GM12878 (cell line): ENCODE measurements around the gene GRIK5. TPM values are rescaled to one million over a fixed set of nuclear protein-coding genes. Genes with fewer than 3 reads are reported as not detected.

Experiments
- ATAC-seq: fragments of 200-7000 bp; cut with Tn5 transposase; 3 replicates; pipeline ENCODE4 v1.9.1; 2020; ENCODE audit warnings: mild to moderate bottlenecking, moderate library complexity
- BruUV-seq: library from RNA; stranded (reverse); fragments of 400-500 nt; replicated peaks from 2 replicates; lab custom pipeline; 2021; lab: Mats Ljungman, UMichigan
- CTCF ChIA-PET: fragments of 300-600 bp; sonication (Branson Sonifier 250); formaldehyde crosslinking; extraction: SDS; loops from one replicate; lab custom pipeline; 2021; ENCODE audit warnings: inconsistent platforms; lab: Yijun Ruan, JAX
- POLR2A ChIA-PET: fragments of 350-600 bp; formaldehyde crosslinking; extraction: SDS; loops from one replicate; lab custom pipeline; 2021; ENCODE audit warnings: inconsistent platforms; lab: Charles Lee
- RAD21 ChIA-PET: fragments of 300-600 bp; sonication (Branson Sonifier 250); formaldehyde crosslinking; loops from one replicate; lab custom pipeline; 2023; ENCODE audit warnings: antibody characterized with exemption; ENCODE audit not compliant: unreplicated experiment; lab: Charles Lee
- SMC1A ChIA-PET: fragments of 300-600 bp; sonication (Branson Sonifier 250); formaldehyde crosslinking; loops from one replicate; lab custom pipeline; 2023; ENCODE audit not compliant: unreplicated experiment, uncharacterized antibody; lab: Charles Lee
- DNase-seq: peaks from one replicate; pipeline ENCODE4 v3.0.0-alpha.2; 2011; ENCODE audit warnings: low read depth, low spot score
- FAIRE-seq: peaks from 3 replicates; lab custom pipeline; 2011; peaks lifted over from hg19 to GRCh38; lab: Jason Lieb, UNC
- H2AFZ ChIP-seq: 2 replicates; pipeline ENCODE4 v1.6.0; 2011; ENCODE audit warnings: low read depth, low read length, control low read depth; ENCODE audit not compliant: control insufficient read depth
- H3K27ac ChIP-seq: 2 replicates; pipeline ENCODE4 v1.5.1; 2011; ENCODE audit warnings: control low read depth; ENCODE audit not compliant: control insufficient read depth, insufficient read depth
- H3K27me3 ChIP-seq, 2 experiments: replicated peaks in 1 of 2; 2 replicates each; pipeline versions ENCODE4 v1.6.0 to v1.6.1; 2011; ENCODE audit warnings: low read length in 1 of 2; ENCODE audit not compliant: control insufficient read depth in 2 of 2, insufficient read depth in 2 of 2
- H3K36me3 ChIP-seq, 2 experiments: 2 replicates each; pipeline ENCODE4 v1.5.1; 2011; ENCODE audit warnings: low read length in 1 of 2; ENCODE audit not compliant: control insufficient read depth in 2 of 2, insufficient read depth in 2 of 2
- H3K4me1 ChIP-seq: 2 replicates; pipeline ENCODE4 v1.6.1; 2011; ENCODE audit warnings: mild to moderate bottlenecking, low read length, moderate library complexity, mixed read lengths; ENCODE audit not compliant: control insufficient read depth, insufficient read depth
- H3K4me2 ChIP-seq: 2 replicates; pipeline ENCODE4 v1.6.0; 2011; ENCODE audit warnings: control low read depth; ENCODE audit not compliant: control insufficient read depth, insufficient read depth
- H3K4me3 ChIP-seq: fragments of 200-600 bp; sonication (generic); 2 replicates; pipeline ENCODE4 v1.5.1; 2016
- H3K79me2 ChIP-seq: 2 replicates; pipeline ENCODE4 v1.6.0; 2011; ENCODE audit warnings: low read length; ENCODE audit not compliant: control insufficient read depth, insufficient read depth
- H3K9ac ChIP-seq: 2 replicates; pipeline ENCODE4 v1.8.0; 2011; ENCODE audit warnings: low read length, control low read depth, mixed read lengths; ENCODE audit not compliant: control insufficient read depth, insufficient read depth
- H3K9me3 ChIP-seq: replicated peaks from 3 replicates; pipeline ENCODE4 v1.5.1; 2011; ENCODE audit warnings: mild to moderate bottlenecking, low read length; ENCODE audit not compliant: control insufficient read depth, insufficient read depth
- H4K20me1 ChIP-seq: 2 replicates; pipeline ENCODE4 v1.6.0; 2011; ENCODE audit not compliant: control insufficient read depth, insufficient read depth
- CHD4 ChIP-seq: fragments of 200-600 bp; sonication (generic); IDR thresholded peaks from 2 replicates; pipeline ENCODE4 v1.6.1; 2016; ENCODE audit warnings: mild to moderate bottlenecking
- ELK1 ChIP-seq: IDR thresholded peaks from 2 replicates; pipeline ENCODE4 v1.6.1; 2012; ENCODE audit warnings: low read depth, low read length, improper control_type of control experiment
- MEF2A ChIP-seq: IDR thresholded peaks from 2 replicates; pipeline ENCODE4 v1.6.1; 2011; ENCODE audit warnings: low read depth, mild to moderate bottlenecking, low read length, moderate library complexity; ENCODE audit not compliant: insufficient read depth
- MXI1 ChIP-seq: fragments of 150-350 bp; IDR thresholded peaks from 2 replicates; pipeline ENCODE4 v1.6.1; 2011; ENCODE audit warnings: low read depth, mild to moderate bottlenecking, inconsistent platforms, low read length, improper control_type of control experiment
- NFYA ChIP-seq: IDR thresholded peaks from 2 replicates; pipeline ENCODE4 v1.6.1; 2011; ENCODE audit warnings: low read depth, mild to moderate bottlenecking, low read length, improper control_type of control experiment, borderline replicate concordance
- PBX3 ChIP-seq: IDR thresholded peaks from 2 replicates; pipeline ENCODE4 v1.6.1; 2011; ENCODE audit warnings: mild to moderate bottlenecking, low read depth, low read length, moderate library complexity; ENCODE audit not compliant: insufficient replicate concordance
- PKNOX1 ChIP-seq: fragments of 450-650 bp; IDR thresholded peaks from 2 replicates; pipeline ENCODE4 v1.6.1; 2016; ENCODE audit warnings: mild to moderate bottlenecking
- RAD21 ChIP-seq: IDR thresholded peaks from 2 replicates; pipeline ENCODE4 v1.6.1; 2011; ENCODE audit warnings: mild to moderate bottlenecking, low read depth, low read length, moderate library complexity; ENCODE audit not compliant: insufficient read depth
- RELA ChIP-seq: fragments of 450-650 bp; IDR thresholded peaks from 2 replicates; pipeline ENCODE4 v1.8.0; 2014; ENCODE audit warnings: borderline replicate concordance; ENCODE audit not compliant: partially characterized antibody
- RUNX3 ChIP-seq: IDR thresholded peaks from 2 replicates; pipeline ENCODE4 v1.6.1; 2012; ENCODE audit warnings: low read length, inconsistent platforms
- SMAD1 ChIP-seq: fragments of 450-650 bp; IDR thresholded peaks from 2 replicates; pipeline ENCODE4 v1.6.1; 2018; ENCODE audit warnings: mild to moderate bottlenecking, low read depth; ENCODE audit not compliant: partially characterized antibody
- SMARCA5 ChIP-seq: fragments of 450-650 bp; IDR thresholded peaks from 2 replicates; pipeline ENCODE4 v1.6.1; 2017; ENCODE audit warnings: mild to moderate bottlenecking
- SREBF2 ChIP-seq: IDR thresholded peaks from 2 replicates; pipeline ENCODE4 v1.6.1; 2012; ENCODE audit warnings: mild to moderate bottlenecking, low read length
- TBL1XR1 ChIP-seq: IDR thresholded peaks from 2 replicates; pipeline ENCODE4 v1.6.1; 2012; ENCODE audit warnings: low read depth, low read length, improper control_type of control experiment
- TCF3 ChIP-seq: IDR thresholded peaks from 2 replicates; pipeline ENCODE4 v1.6.1; 2012; ENCODE audit warnings: low read depth, mild to moderate bottlenecking, low read length, borderline replicate concordance; ENCODE audit not compliant: insufficient read depth
- ZNF207 ChIP-seq: fragments of 450-650 bp; IDR thresholded peaks from 2 replicates; pipeline ENCODE4 v1.6.1; 2014; ENCODE audit warnings: antibody characterized with exemption, mild to moderate bottlenecking, borderline replicate concordance
- WGBS: methylation state at CpG from one replicate; pipeline ENCODE4 v1.1.6; 2016; ENCODE audit warnings: low lambda C conversion rate; ENCODE audit not compliant: insufficient replicate concordance, insufficient coverage; ENCODE audit errors: missing lambda C conversion rate; 5-methylcytosine and 5-hydroxymethylcytosine counted together
- in situ Hi-C: fragments of 300-500 bp; cut with MboI; formaldehyde crosslinking; loops from 9 replicates; pipeline ENCODE4 v1.14.3; 2018; ENCODE audit warnings: mixed read lengths
- intact Hi-C: fragments of 100-400 bp; cut with micrococcal nuclease; formaldehyde crosslinking; loops from one replicate; pipeline ENCODE4 v1.14.2; 2022; ENCODE audit not compliant: unreplicated experiment
- polyA plus RNA-seq, 11 experiments: library from polyadenylated mRNA; depleted of rRNA in 4 of 11; unstranded in 6 of 11; stranded (reverse) in 5 of 11; fragments of >200 nt; fragmentation: Nextera tagmentation in 4 of 11; fragmentation: Illumina TruSeq in 1 of 11; extraction: Ambion mirVana in 4 of 11; extraction: Trizol in 1 of 11; gene quantifications; 1 replicate in 1 of 11; 2 replicates in 10 of 11; pipeline versions ENCODE4 v1.2.1 to v1.2.3, GENCODE V29; 2011 to 2016; ENCODE audit warnings: inconsistent platforms in 2 of 11, missing spikeins in 2 of 11, low read depth in 1 of 11
- total RNA-seq, 4 experiments: library from RNA; depleted of rRNA in 3 of 4; stranded (reverse); fragments of >200 nt in 3 of 4; fragmentation: Illumina TruSeq in 1 of 4; extraction: Trizol in 1 of 4; gene quantifications; 2 replicates each; pipeline versions ENCODE4 v1.2.1 to v1.2.3, GENCODE V29; 2013 to 2021
- TF ChIP-seq, protein P1 (sequence below): IDR thresholded peaks from 2 replicates; pipeline ENCODE4 v1.6.1; 2012; ENCODE audit warnings: mild to moderate bottlenecking, low read depth, low read length

GRIK5 gene
- total and polyA plus RNA-seq, 10 of the 15 experiments (the other 5 are each of a cell fraction or from before 2014, with no cell fraction given): 0.03 to 0.23 (median 0.07) TPM; not detected in 3

DNA sequence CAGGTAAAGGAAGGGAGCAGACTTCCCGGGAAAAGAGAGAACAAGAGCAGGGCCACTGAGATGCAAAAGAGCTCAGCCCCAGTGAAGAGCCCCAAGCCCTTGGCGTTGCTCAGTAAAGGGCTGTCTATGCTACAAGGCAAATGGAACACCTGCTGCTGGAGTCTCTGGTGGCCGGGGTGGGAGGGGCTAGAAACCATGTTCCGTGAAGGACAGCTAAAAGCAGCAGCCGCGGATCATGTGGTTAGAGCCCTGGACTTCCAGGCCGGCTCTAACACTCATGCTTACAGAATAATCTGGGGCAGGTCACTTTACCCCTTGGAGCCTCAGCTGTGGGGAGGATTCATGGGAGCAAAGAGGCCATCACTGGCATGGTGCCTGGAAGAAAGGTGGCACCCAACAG, 44.4 kb upstream of the GRIK5 start:
- H3K4me2 ChIP-seq: peak overlapping the region; percentile 89
- POLR2A ChIA-PET: interaction anchor here (0.5 to 5.1 kb wide), 10 partner anchors 9 to 168 kb away, joined by 3 to 75 read pairs (median 4); partner anchors contain the start of genes GSK3A, POU2F2 and ZNF574
- no peaks in the 10 kb centered on the region for H4K20me1 ChIP-seq
- RAD21 ChIA-PET: interaction anchor here (1.0 to 6.5 kb wide), 9 partner anchors 9 to 309 kb away, joined by 3 to 92 read pairs (median 8); partner anchors contain the start of gene POU2F2
- H3K27ac ChIP-seq: peak overlapping the region; percentile 88
- no TSS peak for BruUV-seq
- H3K79me2 ChIP-seq: no peaks in the 10 kb centered on the region; the same call in 1 of the 2 replicates
- in situ Hi-C loops: no loop called here
- H3K36me3 ChIP-seq: peaks cover 16 to 36% of the 10 kb centered on the region in 2 experiments
- ATAC-seq (peak; percentile 93), DNase-seq (peak; percentile 50), FAIRE-seq (peak; percentile 85)
- CTCF ChIA-PET: interaction anchor here (0.7 to 10.9 kb wide), 20 partner anchors 8 to 324 kb away, joined by 3 to 197 read pairs (median 6); partner anchors contain the start of gene POU2F2
- no peaks in the 10 kb centered on the region for H3K27me3 ChIP-seq
- 0% methylated on average over 7 of the region's 7 CpGs for WGBS
- H3K9me3 ChIP-seq: no peaks in the 10 kb centered on the region
- SMC1A ChIA-PET: interaction anchor here (0.7 to 10.2 kb wide), 11 partner anchors 11 to 197 kb away, joined by 3 to 223 read pairs (median 3); partner anchors contain the start of gene POU2F2
- peaks cover 47% of the 10 kb centered on the region for H3K4me1 ChIP-seq
- 0 out of 2 replicates have a peak overlapping the region, but pooled peaks have one; percentile 2 for H3K4me3 ChIP-seq
- H2AFZ ChIP-seq: peak overlapping the region; percentile 35; the same call in 1 of the 2 replicates
- H3K9ac ChIP-seq: peak overlapping the region; percentile 50
- intact Hi-C loops: no loop called here
- TF ChIP-seq ELK1: no peak
- no peak for TF ChIP-seq RAD21
- 0 out of 2 replicates have a peak, but pooled peaks have one; percentile 41 for TF ChIP-seq TCF3
- peak; percentile 49 for TF ChIP-seq PBX3
- no peak for TF ChIP-seq SMAD1
- 0 out of 2 replicates have a peak, but pooled peaks have one; percentile 8 for TF ChIP-seq SMARCA5
- no peak for TF ChIP-seq TBL1XR1
- TF ChIP-seq PKNOX1: peak; percentile 79
- TF ChIP-seq MEF2A: no peak
- TF ChIP-seq, protein P1, sequence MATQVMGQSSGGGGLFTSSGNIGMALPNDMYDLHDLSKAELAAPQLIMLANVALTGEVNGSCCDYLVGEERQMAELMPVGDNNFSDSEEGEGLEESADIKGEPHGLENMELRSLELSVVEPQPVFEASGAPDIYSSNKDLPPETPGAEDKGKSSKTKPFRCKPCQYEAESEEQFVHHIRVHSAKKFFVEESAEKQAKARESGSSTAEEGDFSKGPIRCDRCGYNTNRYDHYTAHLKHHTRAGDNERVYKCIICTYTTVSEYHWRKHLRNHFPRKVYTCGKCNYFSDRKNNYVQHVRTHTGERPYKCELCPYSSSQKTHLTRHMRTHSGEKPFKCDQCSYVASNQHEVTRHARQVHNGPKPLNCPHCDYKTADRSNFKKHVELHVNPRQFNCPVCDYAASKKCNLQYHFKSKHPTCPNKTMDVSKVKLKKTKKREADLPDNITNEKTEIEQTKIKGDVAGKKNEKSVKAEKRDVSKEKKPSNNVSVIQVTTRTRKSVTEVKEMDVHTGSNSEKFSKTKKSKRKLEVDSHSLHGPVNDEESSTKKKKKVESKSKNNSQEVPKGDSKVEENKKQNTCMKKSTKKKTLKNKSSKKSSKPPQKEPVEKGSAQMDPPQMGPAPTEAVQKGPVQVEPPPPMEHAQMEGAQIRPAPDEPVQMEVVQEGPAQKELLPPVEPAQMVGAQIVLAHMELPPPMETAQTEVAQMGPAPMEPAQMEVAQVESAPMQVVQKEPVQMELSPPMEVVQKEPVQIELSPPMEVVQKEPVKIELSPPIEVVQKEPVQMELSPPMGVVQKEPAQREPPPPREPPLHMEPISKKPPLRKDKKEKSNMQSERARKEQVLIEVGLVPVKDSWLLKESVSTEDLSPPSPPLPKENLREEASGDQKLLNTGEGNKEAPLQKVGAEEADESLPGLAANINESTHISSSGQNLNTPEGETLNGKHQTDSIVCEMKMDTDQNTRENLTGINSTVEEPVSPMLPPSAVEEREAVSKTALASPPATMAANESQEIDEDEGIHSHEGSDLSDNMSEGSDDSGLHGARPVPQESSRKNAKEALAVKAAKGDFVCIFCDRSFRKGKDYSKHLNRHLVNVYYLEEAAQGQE: no peak
- no peak for TF ChIP-seq CHD4
- TF ChIP-seq ZNF207: no peak
- TF ChIP-seq RUNX3: peak; percentile 78
- TF ChIP-seq RELA: no peak
- TF ChIP-seq NFYA: no peak
- no peak for TF ChIP-seq SREBF2
- TF ChIP-seq MXI1: peak; percentile 30
